Endothelial cell of umbilical vein (primary cell): ENCODE measurements around the gene CCDC170. TPM values are rescaled to one million over a fixed set of nuclear protein-coding genes. Genes with fewer than 3 reads are reported as not detected.

Experiments
- BruUV-seq: library from RNA; stranded (reverse); fragments of 400-500 nt; replicated peaks from 2 replicates; lab custom pipeline; 2021; lab: Mats Ljungman, UMichigan
- CTCF ChIA-PET: fragments of 300-600, 350-600 bp; sonication (Branson Sonifier 250); formaldehyde crosslinking; loops from one replicate; lab custom pipeline; 2021; ENCODE audit warnings: antibody characterized with exemption, inconsistent platforms; lab: Charles Lee
- POLR2A ChIA-PET: fragments of 300-600, 350-600 bp; sonication (Branson Sonifier 250); formaldehyde crosslinking; loops from one replicate; lab custom pipeline; 2021; ENCODE audit warnings: antibody characterized with exemption, inconsistent platforms; lab: Charles Lee
- DNase-seq: peaks from one replicate; pipeline ENCODE4 v3.0.0-alpha.2; 2011; ENCODE audit warnings: low read depth, low spot score
- FAIRE-seq: peaks from 2 replicates; lab custom pipeline; 2011; peaks lifted over from hg19 to GRCh38; lab: Jason Lieb, UNC
- H2AFZ ChIP-seq: 2 replicates; pipeline ENCODE4 v1.6.0; 2012; ENCODE audit warnings: low read depth, low read length, control low read depth, inconsistent platforms
- H3K27ac ChIP-seq: 2 replicates; pipeline ENCODE4 v1.5.1; 2011; ENCODE audit warnings: low read depth, mild to moderate bottlenecking, control low read depth, low read length, moderate library complexity; ENCODE audit not compliant: insufficient read depth
- H3K27me3 ChIP-seq, 2 experiments: 2 replicates each; pipeline versions ENCODE4 v1.6.0 to v1.6.1; 2011; ENCODE audit warnings: low read length in 2 of 2, mixed read lengths in 1 of 2; ENCODE audit not compliant: control insufficient read depth in 2 of 2, insufficient read depth in 2 of 2
- H3K36me3 ChIP-seq, 2 experiments: 2 replicates in 1 of 2; 3 replicates in 1 of 2; pipeline ENCODE4 v1.5.1; 2011; ENCODE audit warnings: low read length in 2 of 2, mild to moderate bottlenecking in 1 of 2, moderate library complexity in 1 of 2; ENCODE audit not compliant: control insufficient read depth in 2 of 2, insufficient read depth in 2 of 2; ENCODE audit errors: extremely low read depth in 1 of 2
- H3K4me1 ChIP-seq: 3 replicates; pipeline ENCODE4 v1.5.1; 2011; ENCODE audit warnings: mild to moderate bottlenecking, low read length; ENCODE audit not compliant: control insufficient read depth, insufficient read depth; ENCODE audit errors: extremely low read depth
- H3K4me2 ChIP-seq: 2 replicates; pipeline ENCODE4 v1.6.1; 2011; ENCODE audit warnings: low read length, control low read depth, mixed read lengths; ENCODE audit not compliant: insufficient read depth
- H3K4me3 ChIP-seq, 3 experiments: fragments of 200-600 bp in 1 of 3; sonication (generic), shearing (Covaris generic) in 1 of 3; replicated peaks in 1 of 3; 2 replicates each; pipeline ENCODE4 v1.5.1; 2011 to 2016; ENCODE audit warnings: control low read depth in 3 of 3, low read length in 3 of 3, mild to moderate bottlenecking in 2 of 3, inconsistent platforms in 1 of 3, low read depth in 1 of 3, moderate library complexity in 1 of 3; ENCODE audit not compliant: insufficient read depth in 1 of 3
- H3K79me2 ChIP-seq: 2 replicates; pipeline ENCODE4 v1.6.0; 2012; ENCODE audit warnings: low read length, inconsistent platforms; ENCODE audit not compliant: control insufficient read depth, insufficient read depth
- H3K9ac ChIP-seq: replicated peaks from 2 replicates; pipeline ENCODE3; 2011; ENCODE audit warnings: low read length, control low read depth; ENCODE audit not compliant: insufficient read depth; ENCODE audit errors: extremely low read depth
- H3K9me1 ChIP-seq: replicated peaks from 3 replicates; pipeline ENCODE4 v1.6.0; 2011; ENCODE audit warnings: mild to moderate bottlenecking, low read length; ENCODE audit not compliant: control insufficient read depth, insufficient read depth; ENCODE audit errors: extremely low read depth
- H3K9me3 ChIP-seq: replicated peaks from 2 replicates; pipeline ENCODE4 v1.5.1; 2012; ENCODE audit warnings: low read length, inconsistent platforms; ENCODE audit not compliant: control insufficient read depth, insufficient read depth
- H4K20me1 ChIP-seq: replicated peaks from 2 replicates; pipeline ENCODE3; 2011; ENCODE audit warnings: mild to moderate bottlenecking, low read length; ENCODE audit not compliant: control insufficient read depth, insufficient read depth; ENCODE audit errors: extremely low read depth
- CTCF ChIP-seq, 2 donors: IDR thresholded peaks; 1 replicate in 1 of 2; 2 replicates in 1 of 2; pipeline ENCODE4 v1.5.1; 2011; ENCODE audit warnings: low read length in 2 of 2, mild to moderate bottlenecking in 2 of 2, moderate library complexity in 2 of 2, control low read depth in 1 of 2, inconsistent platforms in 1 of 2, low read depth in 1 of 2; ENCODE audit not compliant: insufficient read depth in 1 of 2; ENCODE audit errors: extremely low read depth in 1 of 2
- EZH2 ChIP-seq: IDR thresholded peaks from 2 replicates; pipeline ENCODE4 v1.6.1; 2012; ENCODE audit warnings: borderline replicate concordance, low read depth, mild to moderate bottlenecking, moderate library complexity, low read length, inconsistent platforms; ENCODE audit not compliant: severe bottlenecking
- FOS ChIP-seq: IDR thresholded peaks from 2 replicates; pipeline ENCODE4 v1.6.1; 2011; ENCODE audit warnings: mild to moderate bottlenecking, low read length, moderate library complexity, borderline replicate concordance; ENCODE audit not compliant: insufficient read depth
- GATA2 ChIP-seq: IDR thresholded peaks from 2 replicates; pipeline ENCODE4 v1.7.0; 2011; ENCODE audit warnings: low read depth, mild to moderate bottlenecking, moderate library complexity, mixed read lengths, low read length; ENCODE audit not compliant: insufficient read length, insufficient read depth
- JUN ChIP-seq: IDR thresholded peaks from 2 replicates; pipeline ENCODE4 v1.6.1; 2011; ENCODE audit warnings: borderline replicate concordance, low read depth; ENCODE audit not compliant: insufficient read length, insufficient read depth
- MAX ChIP-seq: IDR thresholded peaks from 2 replicates; pipeline ENCODE4 v1.6.1; 2011; ENCODE audit not compliant: insufficient read depth, insufficient read length
- MYC ChIP-seq: IDR thresholded peaks from one replicate; pipeline ENCODE4 v1.6.1; 2011; ENCODE audit warnings: mild to moderate bottlenecking, low read depth, low read length
- POLR2A ChIP-seq: IDR thresholded peaks from 2 replicates; pipeline ENCODE4 v1.6.1; 2012; ENCODE audit warnings: low read depth, mild to moderate bottlenecking, control low read depth, low read length
- POLR2AphosphoS5 ChIP-seq: IDR thresholded peaks from 2 replicates; pipeline ENCODE4 v1.6.1; 2012; ENCODE audit warnings: low read depth, mild to moderate bottlenecking, control low read depth, low read length, moderate library complexity; ENCODE audit not compliant: insufficient read depth
- dilution Hi-C: fragments of 300-500 bp; cut with MboI; formaldehyde crosslinking; loops from one replicate; pipeline ENCODE4 v1.15.0; 2019; ENCODE audit warnings: low sequenced_read_pairs; ENCODE audit not compliant: extremely low pct_ligation_motif_present
- intact Hi-C: fragments of 100-400 bp; cut with micrococcal nuclease; formaldehyde crosslinking; loops from one replicate; pipeline ENCODE4 v1.10.0; 2022
- polyA plus RNA-seq, 4 experiments: library from polyadenylated mRNA; depleted of rRNA in 3 of 4; stranded (reverse) in 3 of 4; unstranded in 1 of 4; fragments of >200 nt; gene quantifications; 2 replicates each; pipeline versions ENCODE4 v1.2.1 to v1.2.3, GENCODE V29; 2011 to 2012; ENCODE audit warnings: missing spikeins in 1 of 4
- total RNA-seq: library from RNA; stranded (reverse); gene quantifications from 2 replicates; pipeline ENCODE4 v1.2.3, GENCODE V29; 2021

The CCDC170 gene
- total and polyA plus RNA-seq, 2 donors (not counting 3 experiments of a cell fraction or from before 2014, with no cell fraction given), result 0.07 to 0.21 TPM

GRCh38 chr6:151549790-151550189, 56.0 kb downstream of the CCDC170 start:
- Histone ChIP-seq H3K4me1 (peaks cover under 1% of the 10 kb centered on the region), H3K79me2 (no peaks in the 10 kb centered on the region), H3K36me3 (no peaks in the 10 kb centered on the region), H2AFZ (no peak overlapping the region), H3K9ac (no peak overlapping the region), H3K27me3 (no peaks in the 10 kb centered on the region), H4K20me1 (no peaks in the 10 kb centered on the region), H3K27ac (no peak overlapping the region), H3K9me3 (no peaks in the 10 kb centered on the region), H3K4me3 (no peak overlapping the region), H3K9me1 (no peaks in the 10 kb centered on the region), H3K4me2 (no peak overlapping the region)
- intact Hi-C loops (no loop called here), dilution Hi-C loops (no loop called here)
- ChIA-PET POLR2A (no interaction called here), CTCF (no interaction called here)
- DNase-seq, result no peak
- no peak for FAIRE-seq
- no TSS peak for BruUV-seq
- no peak for TF ChIP-seq JUN
- no peak for TF ChIP-seq MYC
- no peak for TF ChIP-seq GATA2
- no peak for TF ChIP-seq POLR2A
- no peak for TF ChIP-seq FOS
- TF ChIP-seq EZH2, result no peak
- TF ChIP-seq MAX, result no peak
- no peak for TF ChIP-seq CTCF (IDR thresholded peaks at IDR 0.05; ENCODE audit: extremely low read depth in 1 of 2, insufficient read depth in 1 of 2, low read depth in 1 of 2, low read length in 2 of 2)
- no peak for TF ChIP-seq POLR2AphosphoS5
